Suprapubic skin (tissue), 4 donors: Measurements from ENCODE around the gene AKAP13. TPM values are rescaled to one million over a fixed set of nuclear protein-coding genes. Genes with fewer than 3 reads are reported as not detected.
"Not testable (repeated sequence)": the region's sequence is repeated elsewhere in the genome, so short reads cannot be mapped to it uniquely, and the experiment has no call there.

Experiments
- DNase-seq, 2 donors: peaks; one replicate each; pipeline ENCODE4 v3.0.0-alpha.2; 2019; ENCODE audit warnings: low spot score in 2 of 2
- H3K27ac ChIP-seq: fragments of 200-600 bp; sonication (generic); one replicate; pipeline ENCODE4 v1.5.1; 2019
- H3K27me3 ChIP-seq: fragments of 200-600 bp; sonication (generic); one replicate; pipeline ENCODE4 v1.5.1; 2019
- H3K36me3 ChIP-seq: fragments of 200-600 bp; sonication (generic); one replicate; pipeline ENCODE4 v1.5.1; 2019
- H3K4me1 ChIP-seq: fragments of 200-600 bp; sonication (generic); one replicate; pipeline ENCODE4 v1.5.1; 2019
- H3K4me3 ChIP-seq: fragments of 200-600 bp; sonication (generic); one replicate; pipeline ENCODE4 v1.5.1; 2019; ENCODE audit warnings: mild to moderate bottlenecking
- H3K9me3 ChIP-seq: fragments of 200-600 bp; sonication (generic); one replicate; pipeline ENCODE4 v1.5.1; 2019
- CTCF ChIP-seq, 2 donors: fragments of 200-600 bp in 1 of 2; fragments of 450-650 bp in 1 of 2; sonication (generic) in 1 of 2; IDR thresholded peaks; one replicate each; pipeline ENCODE4 v1.5.1; 2016 to 2019; ENCODE audit warnings: antibody characterized with exemption in 2 of 2, mild to moderate bottlenecking in 1 of 2, moderate library complexity in 1 of 2
- EP300 ChIP-seq: sonication (generic); formaldehyde crosslinking; IDR thresholded peaks from one replicate; pipeline ENCODE4 v1.6.1; 2017; ENCODE audit warnings: antibody characterized with exemption
- POLR2A ChIP-seq, 2 donors: fragments of 450-650 bp; IDR thresholded peaks; one replicate each; pipeline ENCODE4 v1.6.1; 2017; ENCODE audit warnings: antibody characterized with exemption in 2 of 2, mild to moderate bottlenecking in 2 of 2, moderate library complexity in 2 of 2
- POLR2AphosphoS5 ChIP-seq, 3 donors: sonication (generic); formaldehyde crosslinking; IDR thresholded peaks; one replicate each; pipeline ENCODE4 v1.6.1; 2017; ENCODE audit warnings: antibody characterized with exemption in 3 of 3
- WGBS: methylation state at CpG from one replicate; pipeline ENCODE4 v1.1.5; 2018; 5-methylcytosine and 5-hydroxymethylcytosine counted together
- total RNA-seq, 4 donors: library from RNA; depleted of rRNA; stranded (reverse); fragments of >200 nt; gene quantifications; one replicate each; pipeline ENCODE4 v1.1.0, GENCODE V29; 2016

Gene AKAP13
- total RNA-seq, 4 donors from 2014 or later = 124 to 249 (median 163) TPM

- 4% methylated on average over 18 of the region's 56 CpGs for WGBS
- DNase-seq = no peak
- no peak for TF ChIP-seq CTCF (IDR thresholded peaks at IDR 0.05)
- TF ChIP-seq POLR2A (IDR thresholded peaks at IDR 0.05) = no peak
- no peak for TF ChIP-seq POLR2AphosphoS5 (IDR thresholded peaks at IDR 0.05)
- no peak for TF ChIP-seq EP300
Observed at GRCh38 chr15:85793641-85794597, 413.5 kb downstream of the AKAP13 start.

DNA sequence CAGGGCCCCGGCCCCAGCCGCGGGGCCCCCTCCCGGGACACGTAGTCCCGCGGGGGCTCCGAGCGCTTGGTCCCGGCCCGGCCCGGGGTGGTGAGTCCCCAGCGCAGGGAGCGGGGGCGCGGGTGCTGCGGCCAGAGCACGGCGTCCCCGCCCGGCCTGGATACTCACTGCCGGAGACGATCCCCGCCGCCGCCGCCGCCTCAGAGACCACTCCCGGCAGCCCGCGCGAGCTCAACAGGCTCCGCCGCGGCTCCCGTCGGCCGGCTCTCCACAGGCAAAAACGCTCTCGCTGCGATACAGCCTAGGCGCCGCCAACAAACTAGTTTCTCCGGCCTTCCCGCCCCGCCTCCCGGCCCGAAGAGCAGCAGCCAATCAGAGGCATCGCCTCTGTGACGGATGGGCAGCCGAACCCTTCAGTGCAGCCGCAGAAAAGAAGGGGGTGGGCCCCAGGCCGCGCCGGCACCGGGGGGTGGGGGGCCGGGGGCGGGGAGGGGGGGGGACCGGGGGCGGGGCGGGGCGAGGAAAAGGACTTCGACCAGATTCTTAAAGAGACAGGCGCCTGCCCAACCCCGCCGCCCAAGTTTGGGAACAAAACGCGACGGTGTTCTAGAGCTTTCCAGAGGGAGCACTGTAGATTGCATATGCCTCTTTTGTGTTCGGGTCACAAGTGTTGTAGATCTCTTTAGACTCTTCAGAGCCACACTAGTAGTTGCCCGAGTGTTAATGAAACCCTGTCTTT is 414.4 kb downstream of the AKAP13 start, which contains the start of gene KLHL25:
TSS of gene KLHL25 (minus strand) at position 328 of the 739 bp plus-strand sequence. CDS start 25,115 bp downstream, outside the sequence.
- 0% methylated on average over 3 of the region's 71 CpGs for WGBS
- no peaks in the 10 kb centered on the region for H3K9me3 ChIP-seq
- peak within 1 kb of the TSS; percentile 86 for H3K27ac ChIP-seq
- peak within 1 kb of the TSS; percentile 84 for H3K4me3 ChIP-seq
- H3K36me3 ChIP-seq = no peaks in the 10 kb centered on the region
- DNase-seq = peak; percentile 96 to 97
- H3K4me1 ChIP-seq = peaks cover 32% of the 10 kb centered on the region
- H3K27me3 ChIP-seq = no peaks in the 10 kb centered on the region
- TF ChIP-seq POLR2A (IDR thresholded peaks at IDR 0.05) (peak; percentile 22 to 62), EP300 (no peak), POLR2AphosphoS5 (IDR thresholded peaks at IDR 0.05) (peak in 1 of 3 donors; percentile 11)

More at GRCh38 chr15:85793641-85794597, 413.5 kb downstream of the AKAP13 start:
- no peaks in the 10 kb centered on the region for H3K9me3 ChIP-seq
- H3K36me3 ChIP-seq = no peaks in the 10 kb centered on the region
- H3K27ac ChIP-seq = peak overlapping the region; percentile 86
- no peaks in the 10 kb centered on the region for H3K27me3 ChIP-seq
- peaks cover 40% of the 10 kb centered on the region for H3K4me1 ChIP-seq
- H3K4me3 ChIP-seq = peak overlapping the region; percentile 84

- H3K27me3 ChIP-seq = no peaks in the 10 kb centered on the region
- peak overlapping the region; percentile 84 for H3K4me3 ChIP-seq
- DNase-seq = no peak
- H3K4me1 ChIP-seq = peaks cover 35% of the 10 kb centered on the region
- no peaks in the 10 kb centered on the region for H3K36me3 ChIP-seq
- H3K27ac ChIP-seq = no peak overlapping the region
- no peaks in the 10 kb centered on the region for H3K9me3 ChIP-seq
- 37% methylated on average over 15 of the region's 15 CpGs for WGBS
- TF ChIP-seq EP300 = no peak
- no peak for TF ChIP-seq CTCF (IDR thresholded peaks at IDR 0.05)
- TF ChIP-seq POLR2AphosphoS5 (IDR thresholded peaks at IDR 0.05) = no peak
- no peak for TF ChIP-seq POLR2A (IDR thresholded peaks at IDR 0.05)
Observed at GRCh38 chr15:85795337-85796305, 415.2 kb downstream of the AKAP13 start.

DNA sequence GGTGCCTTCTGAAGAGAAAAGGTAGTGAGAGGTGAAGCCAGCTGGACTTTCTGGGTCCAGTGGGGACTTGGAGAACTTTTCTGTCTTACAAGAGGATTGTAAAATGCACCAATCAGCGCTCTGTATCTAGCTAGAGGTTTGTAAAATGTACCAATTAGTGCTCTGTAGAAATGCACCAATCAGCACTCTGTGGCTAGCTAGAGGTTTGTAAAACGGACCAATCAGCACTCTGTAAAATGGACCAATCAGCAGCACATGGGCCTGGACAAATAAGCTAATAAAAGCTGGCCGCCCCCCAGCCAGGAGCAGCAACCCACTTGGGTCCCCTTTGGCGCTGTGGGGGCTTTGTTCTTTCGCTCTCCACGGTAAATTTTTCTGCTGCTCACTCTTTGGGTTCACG is 416.0 kb downstream of the AKAP13 start:
- peaks cover 37% of the 10 kb centered on the region for H3K4me1 ChIP-seq
- H3K4me3 ChIP-seq, H3K9me3 ChIP-seq, H3K36me3 ChIP-seq, H3K27ac ChIP-seq, DNase-seq, H3K27me3 ChIP-seq: not testable (repeated sequence)
- 92% methylated on average over 7 of the region's 7 CpGs for WGBS
